Spinal cord (tissue), 10 donors: ENCODE measurements around the gene CKS2. TPM values are rescaled to one million over a fixed set of nuclear protein-coding genes. Genes with fewer than 3 reads are reported as not detected.

Experiments
- DNase-seq, 6 donors: peaks; one replicate each; pipeline versions ENCODE4 v3.0.0 to v3.0.0-alpha.2; 2013 to 2015; ENCODE audit warnings: low spot score in 6 of 6, low read depth in 4 of 6
- H3K27ac ChIP-seq: one replicate; pipeline ENCODE4 v1.5.1; 2013; ENCODE audit warnings: low read depth, low read length, control low read depth
- H3K27me3 ChIP-seq: one replicate; pipeline ENCODE4 v1.6.1; 2013; ENCODE audit warnings: low read length; ENCODE audit not compliant: control insufficient read depth, insufficient read depth
- H3K36me3 ChIP-seq: one replicate; pipeline ENCODE4 v1.6.1; 2013; ENCODE audit warnings: low read length; ENCODE audit not compliant: control insufficient read depth, insufficient read depth
- H3K4me1 ChIP-seq: one replicate; pipeline ENCODE4 v1.6.1; 2013; ENCODE audit warnings: low read length; ENCODE audit not compliant: control insufficient read depth, insufficient read depth
- H3K4me3 ChIP-seq: one replicate; pipeline ENCODE4 v1.5.1; 2013; ENCODE audit warnings: low read depth, low read length, control low read depth
- H3K9me3 ChIP-seq: one replicate; pipeline ENCODE4 v1.6.1; 2013; ENCODE audit warnings: low read length; ENCODE audit not compliant: control insufficient read depth, insufficient read depth
- WGBS: methylation state at CpG from one replicate; pipeline ENCODE4 v1.1.5; 2013; ENCODE audit warnings: missing lambda C conversion rate; ENCODE audit not compliant: insufficient coverage; 5-methylcytosine and 5-hydroxymethylcytosine counted together
- polyA plus RNA-seq, 2 donors: library from polyadenylated mRNA; unstranded; fragments of 120-200 nt; gene quantifications; one replicate each; pipeline ENCODE4 v1.2.1, GENCODE V29; 2013; ENCODE audit not compliant: insufficient read length in 2 of 2
- small RNA-seq: library from RNA; depleted of rRNA; stranded (forward); fragments of <200 nt; gene quantifications from one replicate; pipeline ENCODE3, GENCODE V24; 2014; ENCODE audit warnings: low replicate concordance
- total RNA-seq, 2 donors: library from RNA; depleted of rRNA in 1 of 2; stranded (reverse); fragments of 120-200 nt in 1 of 2; fragments of >200 nt in 1 of 2; gene quantifications; one replicate each; pipeline versions ENCODE4 v1.2.3 to v1.2.4, GENCODE V29; 2013 to 2014
- donor health status: healthy.

The CKS2 gene
- total and polyA plus RNA-seq, 4 donors: 37.1 to 47.7 (median 44.8) TPM

- H3K36me3 ChIP-seq: peaks cover 65% of the 10 kb centered on the region
- H3K9me3 ChIP-seq: no peaks in the 10 kb centered on the region
- H3K27me3 ChIP-seq: no peaks in the 10 kb centered on the region
- 89% methylated on average over 8 of the region's 9 CpGs for WGBS
- H3K4me1 ChIP-seq: peaks cover 46% of the 10 kb centered on the region
- DNase-seq: no peak
- no peak overlapping the region for H3K4me3 ChIP-seq
- H3K27ac ChIP-seq: no peak overlapping the region
Observed at GRCh38 chr9:89361816-89362646, 51.0 kb downstream of the CKS2 start.

- H3K36me3 ChIP-seq: peaks cover 64% of the 10 kb centered on the region
- H3K27ac ChIP-seq: no peak overlapping the region
- H3K4me1 ChIP-seq: peaks cover 42% of the 10 kb centered on the region
- H3K27me3 ChIP-seq: no peaks in the 10 kb centered on the region
- 87% methylated on average over 8 of the region's 10 CpGs for WGBS
- peak in 1 of 6 donors; percentile 16 for DNase-seq
- no peak overlapping the region for H3K4me3 ChIP-seq
- no peaks in the 10 kb centered on the region for H3K9me3 ChIP-seq
Observed at GRCh38 chr9:89362647-89363310, 51.8 kb downstream of the CKS2 start.

- 82% methylated on average over 5 of the region's 6 CpGs for WGBS
Observed at GRCh38 chr9:89363311-89363670, 52.3 kb downstream of the CKS2 start.

GRCh38 chr9:89363921-89364665 lies 53.1 kb downstream of the CKS2 start:
- Histone ChIP-seq H3K36me3 (peaks cover 57% of the 10 kb centered on the region), H3K4me3 (no peak overlapping the region), H3K4me1 (peaks cover 29% of the 10 kb centered on the region), H3K27me3 (no peaks in the 10 kb centered on the region), H3K9me3 (no peaks in the 10 kb centered on the region), H3K27ac (no peak overlapping the region)
- DNase-seq: no peak
- WGBS: 95% methylated on average over 7 of the region's 9 CpGs

More at GRCh38 chr9:89363311-89363670, 52.3 kb downstream of the CKS2 start:
- Histone ChIP-seq H3K4me1 (peaks cover 37% of the 10 kb centered on the region), H3K4me3 (no peak overlapping the region), H3K27me3 (no peaks in the 10 kb centered on the region), H3K36me3 (peaks cover 62% of the 10 kb centered on the region), H3K9me3 (no peaks in the 10 kb centered on the region), H3K27ac (no peak overlapping the region)
- no peak for DNase-seq

- H3K4me3 ChIP-seq: no peak overlapping the region
- peaks cover 24% of the 10 kb centered on the region for H3K4me1 ChIP-seq
- H3K9me3 ChIP-seq: no peaks in the 10 kb centered on the region
- 94% methylated on average over 14 of the region's 17 CpGs for WGBS
- no peaks in the 10 kb centered on the region for H3K27me3 ChIP-seq
- no peak for DNase-seq
- H3K36me3 ChIP-seq: peaks cover 58% of the 10 kb centered on the region
- no peak overlapping the region for H3K27ac ChIP-seq
Observed at GRCh38 chr9:89364666-89365531, 53.9 kb downstream of the CKS2 start.

GRCh38 chr9:89365532-89365912 lies 54.5 kb downstream of the CKS2 start:
- Histone ChIP-seq H3K27ac (no peak overlapping the region), H3K27me3 (no peaks in the 10 kb centered on the region), H3K36me3 (peaks cover 62% of the 10 kb centered on the region), H3K4me3 (no peak overlapping the region), H3K9me3 (no peaks in the 10 kb centered on the region), H3K4me1 (peaks cover 20% of the 10 kb centered on the region)
- WGBS: 88% methylated on average over 2 of the region's 2 CpGs
- DNase-seq: no peak

Small RNA genes lying within 50 kb of the gene (small RNA-seq; reads per million reads assigned to genes)
- gene MIR3153: not detected

Other genes starting within 250 kb of the CKS2 start
- gene SHC3, start 132.4 kb upstream of the CKS2 start, total RNA-seq: 10 to 100 TPM; 15.5 to 29.8 TPM
- gene SHC3, start 132.4 kb upstream of the CKS2 start, polyA plus RNA-seq: 10 to 100 TPM; 30.4 to 50.3 TPM
- gene SECISBP2, start 7.3 kb downstream of the CKS2 start, total RNA-seq: 10 to 100 TPM; 52.8 to 56.6 TPM
- gene SECISBP2, start 7.3 kb downstream of the CKS2 start, polyA plus RNA-seq: 10 to 100 TPM; 51.3 to 56.4 TPM
- gene SEMA4D, start 186.9 kb downstream of the CKS2 start, total RNA-seq: 10 to 100 TPM; 30.9 to 68.7 TPM
- 100 to 1,000 TPM; 109 to 124 TPM for gene SEMA4D, start 186.9 kb downstream of the CKS2 start, polyA plus RNA-seq